ENCODE data around the gene KCNE1.
A peak's percentile ranks its signal among the peaks of the same experiment; 100 is the strongest.
"Not testable (repeated sequence)": the region's sequence is repeated elsewhere in the genome, so short reads cannot be mapped to it uniquely, and the experiment has no call there.

KCNE1 gene

DNA sequence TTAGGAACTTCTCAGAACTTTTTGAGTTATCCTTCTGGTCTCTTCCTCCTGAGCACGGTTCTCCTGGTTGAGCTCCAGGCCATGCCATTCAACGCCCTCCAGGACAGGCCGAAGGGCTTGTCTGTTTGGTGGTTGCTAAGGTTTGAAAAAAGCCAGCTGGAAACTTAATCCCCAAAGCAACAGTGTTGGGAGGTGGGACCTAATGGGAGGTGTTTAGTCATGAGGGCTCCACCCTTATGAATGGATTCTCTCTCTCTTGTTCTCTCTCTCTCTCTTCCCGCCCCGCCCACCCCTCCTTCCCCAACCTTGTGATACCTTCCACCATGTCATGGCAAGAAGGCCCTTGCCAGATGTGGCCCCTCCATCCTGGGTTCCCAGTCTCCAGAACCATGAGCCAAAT lies 829 bp downstream of the KCNE1 start:
- no peak for DNase-seq (ENCODE audit: low read depth in 2 of 2)

DNA sequence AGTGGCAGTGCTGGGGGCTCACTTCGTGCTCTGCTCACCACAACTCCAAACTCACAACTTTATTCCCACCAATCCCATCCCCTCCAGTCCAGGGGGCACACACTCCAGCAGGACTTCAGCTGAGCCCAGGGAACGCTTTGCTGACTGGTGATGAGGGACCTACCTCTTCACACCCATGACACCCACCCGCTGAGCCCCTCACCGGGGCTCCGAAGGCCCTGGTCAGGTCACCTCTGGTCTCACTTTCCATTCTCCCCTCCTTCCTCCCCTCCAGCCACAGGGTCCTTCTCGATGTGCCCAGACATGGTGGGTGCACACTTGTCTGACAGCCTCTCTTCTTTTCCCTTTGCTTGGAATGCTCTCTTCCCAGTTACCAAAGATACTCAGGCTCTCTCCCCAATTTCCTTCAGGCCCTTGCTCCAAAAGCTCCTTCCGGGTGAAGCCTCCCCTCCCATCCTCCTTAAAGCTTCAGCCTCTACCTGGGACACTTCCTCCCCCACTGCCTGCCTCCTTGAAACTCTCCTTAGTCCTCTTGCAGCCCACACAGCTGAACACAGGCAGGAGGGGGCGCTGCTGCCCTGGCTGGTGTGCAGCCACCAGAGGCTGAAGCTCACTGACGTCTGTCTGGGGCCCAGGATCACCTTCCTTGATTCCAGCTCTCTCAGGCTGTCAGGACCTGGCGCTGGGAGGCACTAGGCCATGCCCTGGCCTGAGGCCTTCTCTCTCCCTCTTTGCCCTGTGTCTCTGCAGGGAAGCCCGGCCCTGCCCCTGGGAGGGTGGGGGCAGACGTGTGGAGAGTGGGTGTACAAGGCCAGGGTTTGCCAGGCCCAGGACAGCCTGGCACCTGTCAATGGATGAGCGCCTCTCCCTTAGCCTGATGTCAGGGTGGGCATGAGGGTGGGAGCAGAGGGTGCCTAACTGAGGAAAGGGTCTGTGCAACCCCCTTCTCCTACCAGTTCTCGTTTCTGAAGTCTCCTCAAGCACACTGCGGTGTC lies 1.6 kb downstream of the KCNE1 start:
- peak in 1 of 2 experiments; percentile 43 for DNase-seq (ENCODE audit: low read depth in 2 of 2)

DNA sequence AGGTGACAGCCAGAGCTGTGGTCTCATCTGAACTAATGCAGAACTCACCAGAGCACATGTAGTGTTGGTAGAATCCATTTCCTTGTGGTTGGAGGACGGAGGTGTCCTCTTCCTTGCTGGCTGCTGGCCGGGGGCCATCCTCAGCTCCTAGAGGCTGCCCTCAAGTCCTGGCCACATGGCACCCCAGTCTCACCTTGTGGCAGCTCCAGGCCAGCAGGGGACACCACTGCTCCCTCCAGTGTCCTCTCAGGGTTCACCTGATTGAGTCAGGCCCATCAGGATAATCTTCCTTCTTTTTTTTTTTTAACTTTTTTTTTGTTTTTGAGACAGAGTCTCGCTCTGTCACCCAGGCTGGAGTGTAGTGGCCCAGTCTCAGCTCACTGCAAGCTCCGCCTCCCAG lies 2.9 kb downstream of the KCNE1 start:
- no peak for DNase-seq (ENCODE audit: low read depth in 2 of 2)

DNA sequence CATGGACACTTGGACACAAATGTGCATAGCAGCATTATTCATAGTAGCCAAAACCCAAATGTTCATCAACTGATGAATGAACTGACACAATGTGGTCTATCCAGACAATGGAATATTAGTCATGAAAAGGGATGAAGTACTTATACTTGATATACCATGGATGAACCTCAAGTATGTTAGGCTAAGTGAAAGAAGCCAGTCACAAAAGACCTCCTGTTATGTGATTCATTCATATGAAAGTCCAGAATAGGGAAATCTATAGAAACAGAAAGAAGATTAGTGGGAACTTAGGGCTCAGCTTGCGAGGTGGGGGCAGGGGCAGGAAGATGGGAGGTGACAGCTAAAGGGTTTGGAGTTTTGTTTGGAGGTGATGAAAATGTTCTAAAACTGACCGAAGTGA lies 7.4 kb downstream of the KCNE1 start:
- DNase-seq (ENCODE audit: low read depth in 2 of 2), result no peak

DNA sequence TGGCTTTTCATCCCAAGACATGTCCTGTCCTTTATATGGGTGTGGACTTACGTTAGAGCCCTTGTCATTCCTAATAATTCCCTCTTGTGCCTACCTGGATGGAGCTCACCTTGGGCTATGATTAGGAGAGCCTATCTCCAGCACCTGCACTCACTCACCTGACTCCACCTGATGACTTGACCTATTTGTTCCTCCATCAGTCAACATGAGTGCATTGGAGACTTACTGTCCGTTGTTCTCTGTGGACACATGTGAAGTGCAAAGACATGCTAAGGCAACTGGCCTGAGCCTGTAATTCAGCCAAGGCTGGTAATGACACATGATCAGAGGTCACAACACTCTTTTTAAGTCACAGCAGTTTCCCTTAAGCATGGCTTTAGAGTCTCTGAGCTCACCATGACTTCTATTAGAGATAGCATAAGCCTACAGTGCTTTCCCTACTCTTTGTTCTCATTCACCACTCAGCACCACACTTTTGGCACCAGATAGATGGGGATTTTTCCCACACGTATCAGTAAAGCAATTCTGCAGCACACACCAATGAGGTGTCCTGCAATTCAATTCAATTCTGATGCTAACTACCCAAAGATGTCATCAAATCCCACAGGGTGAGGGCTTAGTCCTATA lies 9.4 kb downstream of the KCNE1 start:
- DNase-seq (ENCODE audit: low read depth in 2 of 2), result no peak

DNA sequence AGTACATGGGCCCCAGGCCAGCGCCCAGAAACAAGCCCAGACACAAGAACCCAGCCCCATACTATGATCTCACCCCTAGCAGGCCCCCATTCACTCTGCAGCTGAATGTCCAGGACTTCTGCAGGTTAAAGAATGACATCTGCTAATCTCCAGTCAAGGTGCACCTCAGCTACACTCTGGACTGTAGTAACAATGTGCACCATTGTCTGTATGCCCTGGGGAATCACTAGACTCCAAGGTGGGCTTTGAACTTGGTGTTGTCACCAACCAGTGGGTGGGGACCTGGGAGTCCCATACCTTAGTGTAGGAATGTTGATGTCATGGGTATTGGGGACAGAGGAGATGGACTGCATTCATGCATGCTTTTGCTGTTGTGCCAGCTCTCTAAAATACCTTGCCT lies 10.3 kb downstream of the KCNE1 start:
- no peak for DNase-seq (ENCODE audit: low read depth in 2 of 2)

DNA sequence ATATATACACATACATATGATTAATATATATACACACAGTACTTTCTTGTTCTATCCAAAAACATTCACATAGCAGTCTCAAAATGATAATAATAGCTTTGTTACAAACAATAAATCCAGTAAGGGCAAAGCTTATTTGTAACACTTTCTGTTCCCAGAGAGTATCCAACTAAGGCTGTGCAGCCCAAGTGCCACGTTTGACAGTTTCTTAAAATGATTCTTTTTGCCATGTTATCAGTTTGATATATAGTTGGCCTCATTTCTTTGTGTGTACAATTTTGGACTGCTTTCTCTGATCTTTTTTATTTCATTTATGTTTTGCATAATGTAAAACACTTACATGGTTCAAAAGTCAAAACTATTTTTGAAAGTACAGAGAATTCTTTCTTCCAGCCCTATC lies 11.8 kb downstream of the KCNE1 start:
- DNase-seq (ENCODE audit: low read depth in 2 of 2), result no peak

DNA sequence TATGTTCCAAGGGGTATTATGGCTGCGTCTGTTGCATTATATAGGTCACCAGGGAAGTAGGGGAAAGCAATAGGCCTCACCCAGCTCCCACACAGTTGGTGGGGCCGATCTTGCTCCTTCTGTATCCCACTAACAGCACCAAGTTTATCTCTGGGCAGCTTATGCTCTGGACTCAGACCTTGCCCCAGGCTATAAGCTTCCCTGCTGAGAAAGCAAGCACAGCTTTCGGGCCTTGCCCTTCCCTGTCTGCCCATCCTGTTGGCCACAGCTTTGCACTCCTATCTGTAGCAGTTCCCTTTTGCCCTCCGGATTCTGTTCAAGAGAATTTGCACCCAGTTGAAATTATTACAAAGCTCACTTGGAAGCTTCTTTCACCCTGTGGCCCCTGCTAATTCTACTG lies 12.9 kb downstream of the KCNE1 start:
- no peak for DNase-seq (ENCODE audit: low read depth in 2 of 2)

DNA sequence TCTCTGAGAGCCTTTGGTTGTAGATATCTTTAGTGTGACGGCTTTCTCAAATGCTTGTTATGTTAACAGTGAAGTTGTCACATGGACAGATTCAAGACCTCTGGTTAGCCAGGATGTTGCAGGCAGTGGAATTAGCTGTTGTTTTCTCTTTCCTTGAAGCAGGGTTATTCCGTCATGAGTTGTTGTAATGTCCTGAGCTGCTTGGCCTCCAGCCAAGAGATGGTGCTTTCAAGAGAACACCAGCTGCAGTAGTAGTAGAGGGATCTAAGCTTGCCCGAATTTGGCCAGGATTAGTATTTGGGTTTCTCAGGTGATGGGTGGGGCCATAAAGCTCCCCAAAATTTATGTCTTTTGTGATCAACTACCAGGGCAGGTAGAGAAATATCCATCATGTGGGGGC lies 13.4 kb downstream of the KCNE1 start:
- no peak for DNase-seq (ENCODE audit: low read depth in 2 of 2)

DNA sequence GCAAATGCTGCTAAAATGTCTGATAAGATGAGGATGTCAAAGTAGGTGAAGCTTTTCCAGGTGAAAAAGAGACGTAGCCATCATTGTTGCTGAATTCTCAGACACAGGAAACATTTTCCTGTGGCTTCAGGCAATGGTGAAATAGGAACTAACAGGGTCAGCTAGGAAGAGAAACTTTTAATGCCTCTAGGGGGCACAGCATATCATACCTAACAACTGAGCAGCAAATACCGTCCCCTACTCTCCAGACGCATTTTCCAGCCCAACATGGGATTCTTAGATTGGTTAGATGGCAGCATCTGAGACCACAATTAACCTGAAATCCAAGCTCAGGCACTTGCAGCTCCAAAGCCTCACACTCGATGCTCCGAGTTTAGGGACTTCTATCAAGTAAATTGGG lies 28.2 kb downstream of the KCNE1 start:
- DNase-seq (ENCODE audit: low read depth in 2 of 2), result not testable (repeated sequence)

DNA sequence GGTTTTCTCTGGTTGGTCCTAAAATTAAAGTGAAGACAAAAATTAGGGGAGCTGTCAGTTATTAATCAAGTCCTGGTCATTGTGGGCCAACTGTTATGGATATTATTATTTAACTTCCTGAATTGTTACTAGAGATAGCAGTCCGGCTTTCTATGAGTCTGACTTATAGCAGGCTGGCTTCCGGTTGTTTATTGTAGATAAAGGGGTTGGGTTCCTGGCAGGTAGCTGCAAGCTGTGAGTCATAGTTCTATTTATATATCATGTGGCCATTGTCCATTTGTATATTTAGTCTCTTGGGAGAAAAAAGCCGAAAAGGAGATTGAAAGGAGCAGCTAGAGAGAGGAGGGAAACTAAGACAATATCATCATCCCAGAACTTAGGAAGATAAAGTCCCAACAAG lies 28.6 kb downstream of the KCNE1 start:
- DNase-seq (ENCODE audit: low read depth in 2 of 2), result not testable (repeated sequence)

DNA sequence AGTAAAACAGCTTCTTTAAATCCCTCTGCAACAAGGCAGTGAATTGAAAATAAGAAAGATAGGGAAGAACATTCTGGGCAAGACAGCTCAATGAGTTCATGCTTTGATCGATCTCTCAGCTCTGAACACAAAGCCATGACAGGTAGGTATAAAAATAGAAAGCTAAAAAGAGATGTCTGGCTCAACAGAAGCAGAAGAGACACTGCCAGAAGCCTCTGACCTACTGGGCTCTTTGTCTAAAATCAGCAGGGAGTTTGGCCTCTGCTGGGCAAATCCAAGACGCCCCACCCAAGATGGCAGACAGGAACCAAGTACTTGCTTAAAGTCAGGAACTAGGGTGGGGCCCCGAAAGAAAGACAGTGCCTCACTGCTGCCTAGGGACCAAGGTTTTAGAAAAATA lies 44.7 kb downstream of the KCNE1 start:
- DNase-seq (ENCODE audit: low read depth in 2 of 2), result not testable (repeated sequence)

DNA sequence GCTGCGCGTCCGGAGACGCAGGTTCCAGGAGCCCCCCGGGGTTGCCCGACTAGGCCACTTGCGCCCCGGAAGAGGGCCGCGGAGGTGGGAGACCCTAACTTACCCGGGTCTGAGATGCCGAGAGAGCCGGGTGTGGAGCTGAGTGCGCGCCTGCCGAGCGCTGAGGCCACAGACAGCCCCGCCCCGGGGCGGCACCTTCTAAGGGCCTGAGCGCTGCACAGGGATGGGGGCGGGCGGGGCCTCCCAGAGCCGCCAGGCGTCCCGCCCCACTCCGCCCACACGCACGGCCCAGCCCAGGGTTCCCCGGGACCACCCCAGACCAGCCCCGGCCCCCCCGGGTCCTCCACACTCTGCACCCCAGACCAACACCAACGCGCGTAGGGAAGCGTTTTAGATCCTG lies 52.6 kb downstream of the KCNE1 start:
- DNase-seq (ENCODE audit: low read depth in 2 of 2), result not testable (repeated sequence)

DNA sequence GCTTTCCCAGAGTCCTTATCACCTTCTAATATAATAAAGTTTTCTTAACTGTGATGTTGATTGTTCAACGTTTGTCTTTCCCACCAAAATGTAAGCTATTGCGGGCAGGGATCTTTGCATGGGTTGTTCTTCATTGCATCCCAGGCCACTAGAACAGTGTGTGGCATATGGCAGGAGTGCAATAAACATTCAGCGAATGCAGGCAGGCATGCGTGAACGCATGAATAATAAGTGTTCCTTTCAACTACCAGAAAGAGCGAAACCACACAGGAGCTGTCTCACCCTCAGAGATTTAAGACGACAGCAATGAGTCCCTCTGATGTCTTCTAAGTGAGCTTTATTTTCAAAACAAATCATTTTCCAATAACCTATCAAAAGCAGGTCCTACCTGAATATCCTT lies 53.7 kb downstream of the KCNE1 start:
- DNase-seq (ENCODE audit: low read depth in 2 of 2), result not testable (repeated sequence)

DNA sequence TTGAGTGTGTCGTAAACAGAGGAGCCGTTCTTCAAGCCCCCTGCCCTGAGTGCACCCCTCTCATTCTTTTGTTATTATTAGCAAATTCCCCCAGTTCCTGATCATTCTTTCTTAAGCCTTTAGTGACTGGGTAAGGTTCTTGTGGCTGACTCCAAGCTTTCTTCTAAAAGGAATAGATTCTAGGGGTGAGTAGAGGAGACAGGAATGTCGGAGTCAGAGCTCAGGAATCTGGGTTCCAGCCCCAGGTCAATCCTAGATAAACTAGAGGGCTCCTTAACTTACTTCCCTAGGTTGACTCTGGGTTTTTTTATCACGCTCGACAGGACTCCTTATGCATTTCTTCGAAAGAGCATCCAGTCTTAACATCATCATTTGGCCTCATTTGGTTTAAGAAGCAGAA lies 55.8 kb downstream of the KCNE1 start:
- DNase-seq (ENCODE audit: low read depth in 2 of 2), result not testable (repeated sequence)

DNA sequence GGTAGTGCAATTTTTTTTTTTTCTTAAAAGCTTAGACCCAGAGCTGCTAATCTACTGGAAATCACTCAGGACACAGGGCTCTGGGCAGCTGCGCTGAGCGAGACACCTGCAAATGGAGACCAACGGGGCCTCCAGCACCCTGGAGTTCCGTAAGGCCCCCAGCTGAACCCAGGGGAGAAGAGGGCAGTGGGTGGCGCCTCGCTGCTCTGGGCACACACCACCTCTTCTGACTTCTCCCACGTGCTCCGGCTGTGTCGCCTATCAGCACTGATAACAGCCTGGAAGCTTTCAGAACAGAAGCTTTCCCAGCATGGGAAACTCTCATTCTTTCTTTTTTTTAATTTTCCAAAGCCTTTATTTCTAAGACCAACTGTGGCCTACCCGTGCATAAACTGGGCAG lies 56.4 kb downstream of the KCNE1 start:
- DNase-seq (ENCODE audit: low read depth in 2 of 2), result not testable (repeated sequence)

DNA sequence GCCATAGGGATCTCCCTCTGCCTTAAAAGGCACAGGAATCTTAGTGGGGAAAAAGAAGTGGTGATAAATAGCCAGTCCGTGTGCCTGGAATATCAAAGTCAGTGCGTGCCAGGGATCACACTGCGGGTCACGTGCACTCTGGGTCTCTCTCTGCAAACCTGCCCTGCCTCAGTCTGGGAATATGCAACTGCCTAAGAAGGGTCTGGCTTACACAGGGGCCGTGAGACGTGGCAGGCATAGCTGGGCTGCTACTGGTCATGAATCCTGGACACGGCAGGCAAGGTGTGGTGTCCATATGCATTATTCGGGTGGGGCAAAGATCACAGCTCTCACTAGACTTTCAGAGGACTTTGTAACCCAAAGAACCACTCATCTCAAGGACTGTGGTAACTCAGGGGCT lies 65.0 kb downstream of the KCNE1 start:
- not testable (repeated sequence) for DNase-seq (ENCODE audit: low read depth in 2 of 2)

DNA sequence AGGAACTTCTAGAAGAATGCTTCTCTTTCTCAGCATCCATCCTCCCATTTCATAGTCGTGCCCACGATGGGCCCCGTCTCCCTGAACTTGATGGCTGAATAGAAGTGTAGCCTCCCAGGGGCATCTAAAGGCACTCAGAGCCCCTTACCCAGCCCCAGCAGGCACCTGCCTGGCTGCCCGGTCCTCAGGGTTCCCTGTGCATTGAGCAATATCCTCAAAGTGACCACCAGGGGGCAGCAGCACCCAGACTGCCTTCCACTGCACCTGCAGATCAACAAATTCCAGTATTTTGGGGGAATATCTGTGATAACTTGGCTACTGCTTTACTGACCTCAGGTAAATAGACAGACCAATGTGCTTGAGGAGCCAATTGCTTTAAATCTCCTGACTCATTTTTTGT lies 68.5 kb downstream of the KCNE1 start:
- not testable (repeated sequence) for DNase-seq (ENCODE audit: low read depth in 2 of 2)

DNA sequence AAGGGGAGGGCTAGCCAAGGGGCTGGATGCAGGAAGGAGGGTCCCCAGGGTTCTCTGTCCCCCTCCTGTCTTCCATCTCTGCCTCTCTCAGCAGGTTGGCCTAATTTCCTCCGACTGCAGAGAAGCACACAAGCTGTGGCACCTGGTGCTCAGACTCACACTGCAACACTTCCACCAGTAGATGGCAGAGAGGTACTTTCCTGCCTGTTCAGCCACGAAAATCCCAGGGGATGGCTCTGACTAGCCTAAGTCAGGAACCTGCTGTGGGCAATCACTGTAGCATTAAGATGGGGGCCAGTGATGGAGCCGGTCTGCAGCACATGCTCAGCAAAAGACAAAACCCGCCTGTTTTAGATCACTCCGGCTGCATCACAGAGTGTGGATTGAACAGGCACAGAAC lies 82.3 kb downstream of the KCNE1 start:
- DNase-seq (ENCODE audit: low read depth in 2 of 2), result not testable (repeated sequence)

DNA sequence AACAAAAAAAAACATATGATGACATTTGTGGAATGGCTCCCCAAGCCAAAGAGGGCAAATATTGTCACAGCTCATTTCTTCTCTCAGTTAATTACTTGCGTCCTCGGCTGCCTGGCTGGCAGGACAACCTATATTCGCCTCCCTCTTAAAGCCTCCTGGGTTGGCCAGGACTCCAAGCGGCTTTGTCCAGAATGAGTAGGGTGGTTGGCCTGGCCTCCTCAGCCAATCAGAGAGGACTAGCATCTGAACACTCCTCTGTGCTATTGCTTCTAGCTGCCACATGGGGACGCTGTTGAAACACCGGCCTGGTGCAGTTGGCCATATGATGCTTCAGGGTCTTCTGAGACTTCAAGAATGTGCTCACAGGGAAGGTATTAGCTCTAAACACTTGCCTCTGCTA lies 83.6 kb downstream of the KCNE1 start:
- not testable (repeated sequence) for DNase-seq (ENCODE audit: low read depth in 2 of 2)

DNA sequence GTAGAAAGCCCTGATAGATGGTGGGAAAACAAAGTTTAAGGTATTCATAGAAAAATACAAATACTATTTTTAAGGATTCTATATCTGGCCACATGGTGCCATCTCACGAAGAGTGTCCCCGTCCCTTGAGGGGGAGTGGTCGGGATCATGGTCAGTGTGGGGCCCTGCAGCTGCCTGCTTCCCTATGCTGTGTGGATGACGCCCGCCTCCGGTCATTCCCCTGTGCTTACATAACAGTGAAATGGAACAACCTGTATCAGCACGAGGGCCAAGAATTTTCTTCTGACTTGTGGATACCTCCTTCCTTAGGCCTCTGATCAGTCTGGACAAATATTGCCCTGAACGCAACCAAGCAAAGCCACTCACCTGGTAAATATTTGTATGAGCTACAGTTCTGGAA lies 84.7 kb downstream of the KCNE1 start:
- not testable (repeated sequence) for DNase-seq (ENCODE audit: low read depth in 2 of 2)

DNA sequence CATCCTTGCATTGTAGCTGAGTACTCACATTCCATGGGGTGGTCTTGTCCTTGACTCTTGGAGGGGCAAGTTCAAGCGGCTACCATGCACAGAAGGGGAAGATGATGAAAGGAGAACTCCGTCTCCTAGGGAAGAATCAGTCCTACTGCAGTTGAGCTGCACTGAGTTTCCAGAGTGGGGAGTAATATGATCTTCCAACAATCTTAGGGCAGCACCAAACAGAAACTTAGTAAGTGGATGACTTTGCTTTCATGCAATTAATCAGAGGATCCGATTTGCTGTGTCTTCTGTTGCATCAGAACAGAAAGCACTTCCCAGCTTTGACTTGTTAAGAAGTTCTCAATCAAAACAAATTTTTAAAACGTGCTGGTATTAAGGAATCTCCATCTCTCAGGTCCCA lies 88.2 kb downstream of the KCNE1 start, which contains the start of gene SMIM34:
TSS of gene SMIM34 (minus strand) at position 147 of the 400 bp plus-strand sequence. CDS start at position 35, 112 bp downstream.
- DNase-seq (ENCODE audit: low read depth in 2 of 2), result not testable (repeated sequence)
